HG02798 (cell line): ENCODE results near the gene DUSP28.
"Not testable (repeated sequence)": the region's sequence is repeated elsewhere in the genome, so short reads cannot be mapped to it uniquely, and the experiment has no call there.

Source experiments
- ATAC-seq: cut with Tn5 transposase; IDR thresholded peaks from one replicate; pipeline ENCODE4 v1.9.1; 2021; ENCODE audit warnings: mild to moderate bottlenecking; ENCODE audit not compliant: unreplicated experiment, poor library complexity

The DUSP28 gene, protein sequence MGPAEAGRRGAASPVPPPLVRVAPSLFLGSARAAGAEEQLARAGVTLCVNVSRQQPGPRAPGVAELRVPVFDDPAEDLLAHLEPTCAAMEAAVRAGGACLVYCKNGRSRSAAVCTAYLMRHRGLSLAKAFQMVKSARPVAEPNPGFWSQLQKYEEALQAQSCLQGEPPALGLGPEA

DNA sequence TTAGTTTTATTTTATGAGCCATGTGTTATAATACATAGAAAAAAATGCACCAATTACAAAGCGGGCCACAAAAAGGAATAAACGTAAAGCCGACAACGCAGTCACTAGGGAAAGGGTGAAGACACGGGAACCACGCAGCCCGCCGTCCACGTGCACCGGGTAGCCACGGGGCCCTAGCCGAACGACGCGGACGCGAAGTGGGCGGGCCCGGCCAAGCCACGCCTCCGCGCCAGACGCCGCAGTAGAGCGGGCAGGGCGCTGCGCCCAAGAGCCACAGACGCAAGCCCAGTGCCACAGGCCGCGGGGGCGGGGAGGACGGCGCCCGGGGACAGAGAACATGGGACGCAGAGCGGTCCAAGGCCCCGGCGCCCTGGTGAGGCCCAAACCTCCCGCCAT, at the start of gene DUSP28:
Gene DUSP28, plus strand, starts transcription at position 274 of the 396 bp plus-strand sequence. CDS start 328 bp downstream, outside the sequence.
- ATAC-seq = peak; percentile 62

DNA sequence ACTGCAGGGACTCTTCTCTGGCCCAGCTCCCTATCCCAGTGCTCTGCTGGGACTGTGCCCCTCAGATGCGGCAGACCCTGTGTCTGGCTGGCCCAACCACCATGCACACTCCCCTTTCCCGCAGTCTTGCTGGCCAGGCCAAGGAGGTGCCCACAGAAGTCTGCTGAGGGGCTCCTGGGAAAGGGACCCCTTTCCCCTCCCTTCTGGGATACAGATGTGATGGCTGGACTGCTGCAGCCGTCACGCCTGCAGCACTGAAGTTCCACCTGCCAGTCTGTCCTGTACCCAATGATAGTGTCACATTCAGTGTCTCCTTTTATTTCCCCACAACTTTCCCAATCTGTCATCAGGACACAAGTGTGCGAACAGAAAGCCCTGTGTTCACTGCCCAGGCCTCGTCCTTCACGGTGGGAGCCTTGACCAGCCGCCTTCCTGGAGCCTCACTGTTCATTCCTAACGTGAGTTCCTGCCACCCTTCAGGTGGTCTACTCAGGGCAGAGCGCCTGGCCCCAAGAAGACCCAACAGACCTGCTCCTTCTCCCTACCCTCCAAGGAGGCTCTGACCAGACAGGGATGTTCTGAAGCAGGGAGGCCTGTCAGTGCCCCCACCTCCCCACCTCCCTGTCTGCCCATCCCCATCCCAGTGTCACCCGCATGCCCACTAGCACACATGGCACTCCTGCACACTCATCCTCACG, 49.5 kb upstream of the DUSP28 start:
- ATAC-seq = no peak

DNA sequence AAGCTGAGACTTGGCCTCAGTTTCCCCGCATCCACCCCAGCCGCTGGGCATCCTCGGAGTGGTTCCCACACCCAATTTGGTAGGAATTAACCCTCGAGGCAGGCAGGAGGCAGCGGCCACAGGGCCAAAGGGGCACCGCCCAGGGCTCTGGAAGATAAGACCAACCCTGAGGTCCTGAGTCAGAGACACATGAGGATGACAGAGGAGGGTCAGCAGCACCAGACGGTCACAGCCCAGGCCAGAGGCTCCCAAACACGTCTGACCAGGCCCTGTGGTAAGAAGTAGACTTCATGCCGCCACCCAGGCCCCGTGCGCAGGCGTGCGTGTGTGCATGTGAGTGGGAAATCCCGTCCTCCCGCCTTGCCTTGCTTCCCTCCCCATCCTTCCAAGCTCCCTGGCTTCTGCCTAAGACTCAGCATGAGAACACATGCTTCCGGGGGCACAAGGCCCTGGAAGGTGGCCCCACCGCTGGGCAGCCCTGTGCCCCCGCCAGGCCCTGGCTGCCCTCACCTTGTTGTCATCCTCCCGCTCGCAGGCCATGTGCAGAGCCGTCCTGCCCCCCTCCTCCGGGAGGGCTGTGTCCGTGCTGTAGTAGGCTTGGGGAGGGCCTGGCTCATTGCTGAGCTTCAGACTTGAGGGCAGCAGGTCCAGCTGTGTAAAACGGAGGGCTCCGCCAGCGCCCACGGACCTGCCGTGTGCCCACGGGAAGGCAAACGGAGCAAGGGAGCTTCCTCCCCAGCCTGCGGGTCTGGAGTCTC, 48.6 kb upstream of the DUSP28 start:
- no peak for ATAC-seq

DNA sequence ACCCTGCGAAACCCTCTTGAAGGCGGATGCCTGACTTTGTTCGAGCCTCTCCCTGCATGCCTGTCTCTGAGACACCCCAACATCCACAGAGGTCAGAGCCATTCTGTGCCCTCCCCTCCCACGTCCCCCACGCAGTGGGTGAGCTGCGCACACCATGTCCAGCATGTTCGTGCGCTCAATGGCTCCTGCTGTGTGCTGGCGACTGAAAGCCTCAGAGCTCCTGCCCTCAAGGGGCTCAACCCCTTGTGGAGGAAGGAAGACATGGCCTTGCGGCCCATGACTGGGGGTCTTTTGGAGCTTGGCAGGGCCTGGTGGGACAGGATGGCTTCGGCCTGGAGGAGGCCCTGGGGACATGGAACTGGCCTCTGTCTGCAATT, 48.1 kb upstream of the DUSP28 start:
- ATAC-seq = no peak

DNA sequence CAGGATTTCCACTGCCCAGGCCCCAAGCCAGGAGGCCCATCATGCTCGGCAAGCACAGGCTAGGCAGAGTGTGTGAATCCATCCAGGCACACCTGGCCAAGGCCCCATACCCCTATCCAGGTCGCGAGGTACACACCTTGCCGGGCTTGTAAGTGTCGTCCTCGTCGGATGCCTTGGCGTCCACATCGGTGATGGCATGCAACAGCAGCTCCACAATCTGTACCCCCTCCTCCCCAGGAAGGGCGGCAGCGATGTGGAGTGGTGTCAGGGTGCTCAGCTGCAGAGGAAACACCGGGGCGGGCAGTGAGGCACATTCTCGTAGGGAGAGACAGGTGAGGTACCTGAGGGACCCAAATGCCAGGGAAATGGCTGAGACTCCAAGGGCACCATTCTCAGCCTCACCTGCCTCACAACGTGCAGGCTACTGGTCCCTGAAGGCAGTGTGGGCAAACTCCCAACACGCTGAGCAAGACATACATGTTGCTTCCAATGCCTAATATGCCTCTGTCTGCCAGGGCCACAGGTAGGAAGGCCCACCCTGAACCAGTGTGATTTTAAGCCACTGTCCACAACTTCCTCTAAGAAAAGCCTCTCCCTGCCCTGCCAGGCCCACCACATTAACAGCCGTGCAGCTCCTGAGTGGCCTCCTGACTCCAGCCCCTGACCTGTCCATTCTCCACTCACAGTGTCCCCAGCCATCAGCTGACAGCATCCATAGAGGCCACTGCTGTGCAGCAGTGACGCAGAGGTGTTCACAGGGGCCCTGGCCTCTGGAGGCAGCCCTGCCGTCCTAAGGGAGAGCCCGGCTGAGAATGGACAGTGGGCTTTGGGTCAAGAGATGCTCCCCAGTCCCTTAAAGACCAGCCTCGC, 47.3 kb upstream of the DUSP28 start:
- ATAC-seq = no peak

DNA sequence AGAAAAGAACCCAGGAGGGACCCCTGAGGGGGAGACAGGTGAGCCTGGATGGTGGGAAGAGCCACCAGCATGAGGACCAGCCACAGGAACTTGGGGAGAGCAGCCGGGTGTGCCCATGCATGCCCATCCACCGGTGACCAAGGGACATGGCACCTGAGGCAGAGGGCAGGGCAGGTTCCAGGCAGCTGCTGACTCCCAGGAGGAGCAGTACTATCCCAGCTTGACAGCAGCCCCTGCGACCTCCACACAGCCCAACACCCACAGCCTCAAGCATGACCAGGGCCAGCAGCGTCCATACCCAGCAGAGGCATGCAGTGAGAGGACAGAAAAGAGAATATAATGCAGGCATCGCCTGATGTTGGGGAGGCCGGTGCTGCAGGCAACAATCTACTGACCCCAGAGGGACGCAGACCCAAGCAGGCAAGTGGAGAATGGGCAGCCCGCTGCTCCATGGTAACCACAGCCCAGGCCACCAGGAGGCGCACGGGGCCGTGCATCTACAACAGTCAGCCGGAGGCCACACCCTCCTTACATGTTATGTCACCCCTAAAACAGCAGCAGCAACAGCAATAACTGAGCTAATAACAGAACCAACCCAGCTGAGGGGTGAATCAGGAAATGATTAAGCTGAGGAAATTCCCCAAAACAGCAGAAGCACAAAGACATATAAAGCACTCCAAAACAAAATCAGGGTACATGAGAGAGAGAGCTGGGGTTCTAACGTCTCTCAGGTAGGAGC, 46.4 kb upstream of the DUSP28 start:
- ATAC-seq = peak; percentile 92

DNA sequence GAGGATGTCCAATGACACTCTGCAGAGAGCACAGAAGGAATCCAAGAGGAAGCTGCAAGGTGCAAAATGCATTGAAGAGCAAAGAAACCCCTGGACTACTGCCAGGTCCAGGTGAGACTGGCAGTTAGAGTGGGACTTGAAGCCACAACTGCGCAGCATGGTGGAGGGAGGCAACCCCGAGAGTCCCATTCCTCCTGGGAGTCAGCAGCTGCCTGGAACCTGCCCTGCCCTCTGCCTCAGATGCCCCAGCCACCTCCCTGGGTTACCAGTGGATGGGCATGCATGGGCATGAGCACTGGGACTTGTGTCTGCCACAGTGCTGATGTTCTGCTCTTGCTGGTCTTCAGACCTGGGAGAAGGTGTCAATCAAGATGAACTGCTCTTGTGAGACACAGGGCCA, 45.5 kb upstream of the DUSP28 start:
- no peak for ATAC-seq

DNA sequence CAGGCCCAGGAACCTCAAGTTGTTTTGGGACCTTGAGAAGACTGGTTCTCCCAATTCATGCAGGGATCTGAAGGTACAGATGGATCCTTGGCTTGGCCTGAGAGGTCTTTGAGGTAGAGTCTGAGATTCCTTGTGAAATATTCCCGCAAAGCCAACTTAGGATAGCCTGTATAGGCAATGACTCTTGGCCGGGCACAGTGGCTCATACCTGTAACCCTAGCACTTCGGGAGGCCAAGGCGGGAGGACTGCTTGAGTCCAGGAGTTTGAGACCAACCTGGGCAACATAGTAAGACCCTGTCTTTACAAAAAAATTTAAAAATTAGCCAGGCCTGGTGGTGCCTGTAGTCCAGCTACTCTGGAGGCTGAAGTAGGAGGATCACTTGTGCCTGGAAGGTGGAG, 42.8 kb upstream of the DUSP28 start:
- ATAC-seq = no peak

DNA sequence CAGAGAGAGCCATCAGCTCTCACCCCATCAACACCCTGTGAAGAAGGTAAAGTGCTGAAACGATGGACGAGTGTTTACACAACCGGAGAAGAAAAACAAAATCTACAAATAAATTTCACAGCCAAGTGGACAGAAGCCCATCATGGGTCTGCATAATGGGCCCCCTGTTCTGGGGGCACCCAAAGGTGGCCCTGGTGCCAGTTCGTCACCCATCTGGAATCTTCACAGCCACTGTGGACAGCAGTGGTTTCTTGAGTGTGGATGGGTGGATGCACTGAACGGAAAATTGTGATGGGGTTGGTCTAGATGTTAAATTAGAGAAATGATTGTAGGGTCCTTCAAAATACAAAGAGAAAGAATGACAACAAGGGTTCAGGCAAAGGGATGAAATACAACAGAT, 41.2 kb upstream of the DUSP28 start:
- no peak for ATAC-seq

DNA sequence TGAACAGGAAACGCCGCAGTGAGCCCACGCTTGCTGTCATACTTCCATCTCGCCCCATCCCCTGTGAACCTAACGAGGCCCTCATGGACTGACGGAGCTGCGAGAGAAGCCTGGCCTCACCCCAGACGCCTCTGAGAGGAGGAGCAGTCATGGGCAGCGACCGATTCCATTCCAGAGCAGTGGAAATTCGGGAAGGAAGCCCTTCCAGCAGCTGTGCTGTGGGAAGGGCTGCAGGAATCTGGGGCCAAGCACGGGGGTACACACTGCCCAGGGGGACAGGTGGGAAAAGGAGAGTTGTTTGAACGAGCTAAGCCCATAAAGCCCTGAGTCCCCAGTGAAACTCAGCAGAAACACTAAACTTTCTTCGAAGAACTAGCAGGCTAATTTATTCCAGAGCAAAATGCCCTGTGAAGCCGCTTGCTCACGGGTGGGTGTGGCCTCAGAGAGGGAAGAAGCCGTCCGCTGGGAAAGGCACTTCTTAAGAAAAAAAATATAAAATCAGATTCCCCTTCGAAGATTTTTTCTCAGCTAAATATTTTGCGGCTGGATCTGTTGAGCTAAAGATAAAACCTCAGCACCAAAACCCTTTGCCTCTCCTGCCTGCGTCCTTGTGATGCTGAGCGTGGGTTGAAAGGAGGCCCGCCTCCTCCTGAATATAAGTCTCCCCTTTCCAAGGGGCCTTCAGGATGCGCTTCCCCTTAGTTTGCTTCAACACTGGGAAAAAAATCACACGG, 40.6 kb upstream of the DUSP28 start:
- ATAC-seq = no peak

DNA sequence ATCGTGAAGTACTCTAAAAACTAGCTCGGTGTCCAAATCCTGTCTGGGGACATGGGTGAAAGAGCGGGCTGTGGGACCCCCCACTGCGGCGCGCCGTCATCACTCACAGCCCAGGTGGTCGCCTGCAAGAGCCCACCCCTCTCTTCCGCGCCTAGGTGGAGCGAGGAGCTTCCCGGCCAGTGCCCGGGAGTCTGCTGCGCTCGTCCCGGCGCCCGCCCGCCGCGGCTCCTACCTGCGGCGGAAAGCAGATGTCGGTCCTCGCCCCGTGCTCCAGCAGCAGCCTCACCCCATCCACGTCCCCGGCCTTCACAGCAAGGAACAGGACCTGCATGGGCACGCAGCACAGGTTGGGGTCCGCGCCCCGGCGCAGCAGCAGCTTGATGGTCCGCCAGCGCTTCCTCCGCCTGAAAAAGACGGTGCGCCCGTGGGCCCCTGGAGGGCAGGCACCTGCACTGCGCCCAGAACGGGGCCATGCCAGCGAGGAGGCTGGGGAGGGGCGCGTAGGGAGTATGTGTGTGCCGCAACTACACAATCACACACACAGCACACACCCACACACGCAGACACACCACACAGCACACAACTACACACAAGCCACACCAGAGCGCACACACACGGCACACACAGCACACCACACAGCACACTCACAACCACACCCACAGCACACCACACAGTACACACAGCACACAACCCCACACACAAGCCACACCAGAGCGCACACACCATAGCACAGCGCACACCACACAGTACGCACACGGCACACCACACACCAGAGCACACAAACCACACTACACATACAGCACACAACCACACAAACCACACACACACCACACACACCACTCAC, 39.8 kb upstream of the DUSP28 start:
- no peak for ATAC-seq

DNA sequence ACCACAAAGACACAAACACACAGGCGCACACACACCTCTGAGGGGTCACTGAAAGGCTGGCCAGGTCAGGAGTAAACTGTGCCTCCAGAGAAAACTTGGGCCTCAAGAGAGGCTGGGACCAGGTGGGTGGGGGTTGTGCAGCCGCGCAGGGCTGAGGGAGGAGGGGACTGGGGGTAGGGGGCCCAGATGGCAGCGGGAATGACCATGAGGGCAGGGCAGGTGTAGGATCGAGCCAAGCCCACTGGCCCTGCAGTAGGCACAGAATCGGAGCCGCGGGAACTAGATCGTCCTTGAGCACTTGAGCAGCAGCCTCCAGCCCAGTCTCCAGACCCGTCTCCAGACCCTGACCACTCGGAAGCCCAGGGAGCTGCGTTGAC, 39.2 kb upstream of the DUSP28 start:
- no peak for ATAC-seq

DNA sequence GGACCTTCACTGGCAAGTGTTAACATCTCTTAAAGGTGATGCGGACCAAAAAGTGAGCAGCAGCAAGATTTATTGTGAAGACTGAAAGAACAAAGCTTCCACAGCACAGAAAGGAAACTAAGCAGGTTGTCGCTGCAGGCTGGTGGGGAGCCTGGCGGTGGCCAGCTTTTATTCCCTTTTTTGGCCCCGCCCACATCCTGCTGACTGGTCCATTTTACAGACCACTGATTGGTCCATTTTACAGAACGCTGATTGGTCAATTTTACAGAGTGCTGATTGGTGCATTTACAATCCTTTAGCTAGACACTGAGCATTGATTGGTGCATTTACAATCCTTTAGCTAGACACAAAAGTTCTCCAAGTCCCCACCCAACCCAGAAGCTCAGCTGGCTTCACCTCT, 38.3 kb upstream of the DUSP28 start:
- ATAC-seq = not testable (repeated sequence)

DNA sequence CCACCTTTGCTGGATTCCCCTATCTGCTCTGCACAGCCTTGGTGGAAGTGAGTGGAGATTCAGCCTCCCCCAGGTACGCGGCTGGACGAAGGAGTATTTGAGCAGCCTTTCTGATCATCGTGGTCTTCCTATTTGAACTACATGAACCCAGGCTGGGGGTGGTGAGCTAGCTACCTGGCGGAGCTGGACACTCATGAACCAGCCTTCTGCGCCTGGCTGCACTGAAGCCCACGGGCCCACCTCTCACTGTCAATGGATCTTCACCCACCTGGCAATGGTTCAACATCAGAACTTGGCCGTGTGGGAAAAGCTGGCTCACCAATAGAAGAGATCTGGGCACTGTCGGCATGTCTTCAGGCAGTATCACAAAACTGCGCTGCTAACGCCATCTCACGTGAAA, 37.8 kb upstream of the DUSP28 start:
- no peak for ATAC-seq

DNA sequence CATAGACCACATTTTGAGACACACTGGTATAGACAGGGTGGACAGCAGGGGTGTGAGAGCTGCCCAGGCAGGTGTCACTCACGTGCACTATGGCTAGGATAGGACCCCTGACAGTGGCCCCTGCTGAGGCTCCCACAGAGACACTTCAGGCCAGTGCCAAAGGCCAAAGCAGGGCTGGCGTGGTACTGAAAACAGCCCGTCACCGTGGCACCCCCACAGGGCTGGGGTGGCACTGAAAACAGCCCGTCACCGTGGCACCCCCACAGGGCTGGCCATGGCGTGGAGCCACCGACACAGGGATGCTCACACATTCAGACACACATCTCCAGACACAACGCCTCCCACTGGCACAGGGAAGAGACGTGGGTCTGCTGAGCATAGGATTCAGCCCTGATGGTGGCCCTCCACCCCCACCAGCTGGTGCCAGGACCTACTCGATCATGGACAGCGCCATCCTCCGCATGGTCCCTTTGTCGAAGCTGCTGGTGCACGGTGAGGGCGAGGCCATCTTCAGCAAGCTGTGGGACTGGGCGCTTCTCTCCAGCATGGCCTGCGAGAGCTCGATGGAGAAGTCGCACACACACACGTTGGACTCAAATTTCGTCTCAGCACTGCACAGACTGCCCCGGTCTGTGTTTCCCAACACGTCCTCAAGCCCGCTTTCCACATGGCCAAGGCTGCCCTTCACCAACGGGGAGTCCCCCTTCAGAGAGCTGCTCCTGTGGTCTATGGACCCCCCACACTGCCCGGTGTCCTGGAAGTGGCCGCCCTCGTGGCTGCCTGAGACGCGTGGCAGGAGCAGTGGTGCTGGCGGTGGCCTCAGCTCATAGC, 36.5 kb upstream of the DUSP28 start:
- no peak for ATAC-seq

DNA sequence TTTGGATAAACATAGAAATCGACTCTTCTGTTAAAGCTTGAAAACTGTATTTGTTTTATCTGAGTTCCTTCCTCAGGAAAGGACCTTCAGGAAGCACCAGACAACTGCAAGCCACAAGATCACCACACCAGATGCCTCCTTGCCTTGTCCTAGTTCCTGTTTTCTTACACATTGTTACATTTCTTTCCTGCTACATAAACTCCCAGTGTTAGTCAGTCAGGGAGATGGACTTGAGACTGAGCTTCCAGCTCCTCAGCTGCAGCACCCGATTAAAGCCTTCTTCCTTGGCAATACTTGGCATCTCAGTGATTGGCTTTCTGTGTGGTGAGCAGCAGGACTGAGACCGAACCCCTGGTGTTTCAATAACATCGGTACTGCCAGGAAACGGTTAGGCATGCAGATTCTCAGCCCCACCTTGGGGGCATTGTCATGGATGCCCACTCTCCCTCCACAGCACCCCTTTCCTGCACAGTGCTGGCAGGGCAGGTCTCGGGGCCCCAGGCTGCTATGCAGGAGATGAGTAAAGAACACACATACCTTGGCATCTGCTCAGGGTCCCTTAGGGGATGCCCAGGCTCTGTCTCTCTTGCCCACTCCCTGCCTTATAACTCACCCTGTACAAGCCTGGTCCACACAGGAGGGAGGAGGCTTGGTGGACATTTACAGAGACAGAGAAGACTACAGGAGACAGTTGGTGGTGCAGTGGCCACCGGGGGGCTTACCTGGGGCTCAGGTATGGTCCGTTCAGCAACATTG, 35.0 kb upstream of the DUSP28 start:
- no peak for ATAC-seq

DNA sequence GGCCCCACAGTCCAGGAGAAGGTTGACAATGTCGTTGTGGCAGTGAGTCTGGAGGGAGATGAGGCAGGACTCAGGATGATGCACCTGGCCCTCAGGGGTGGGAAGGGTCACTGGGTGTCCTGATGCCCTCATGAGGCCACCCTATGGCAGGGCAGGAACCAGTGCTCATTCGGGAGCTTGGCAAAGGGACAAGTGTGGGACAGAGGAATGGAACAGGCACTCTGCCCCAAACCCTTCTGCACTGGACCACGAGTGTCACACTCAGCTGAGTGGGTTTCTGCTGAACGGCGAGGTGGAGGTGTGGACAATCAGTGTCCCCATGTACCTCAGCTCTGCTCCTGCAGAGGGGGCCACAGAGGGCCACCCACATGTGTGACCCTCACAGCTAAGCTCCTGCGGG, 34.4 kb upstream of the DUSP28 start:
- no peak for ATAC-seq
